ENCODE measurements around the gene COL4A6. TPM values are rescaled to one million over a fixed set of nuclear protein-coding genes. Genes with fewer than 3 reads are reported as not detected.

COL4A6 gene
- total and polyA plus RNA-seq, 2 of the 8 experiments (the other 6 are each of a cell fraction or from before 2014, with no cell fraction given) = 5.9 to 11.8 TPM

DNA sequence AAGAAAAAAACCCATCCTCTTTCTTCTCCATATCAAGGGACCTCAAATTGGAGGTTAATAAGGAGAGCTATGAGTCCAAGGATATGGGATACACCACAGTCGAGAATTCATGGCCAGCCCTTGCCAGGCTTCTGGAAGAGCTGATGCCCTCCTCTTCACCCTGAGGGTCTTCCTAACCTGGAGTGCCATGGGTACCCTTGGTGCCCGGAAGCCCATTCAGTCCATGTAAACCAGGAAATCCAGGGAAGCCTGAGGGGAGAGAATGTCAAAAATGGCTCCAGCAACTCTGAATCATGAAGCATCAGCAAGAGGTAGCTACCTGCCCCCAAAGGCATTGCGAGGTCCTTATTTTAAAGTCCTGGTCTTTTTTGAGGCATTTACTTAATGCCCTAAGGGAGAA, 268.5 kb downstream of the COL4A6 start:
- no peaks in the 10 kb centered on the region; a peak in 1 of 7 replicates for H3K4me1 ChIP-seq (replicated peaks in 1 of 4; ENCODE audit: control insufficient read depth in 3 of 4, insufficient read depth in 4 of 4, low read length in 3 of 4)
- no peak overlapping the region for H2AFZ ChIP-seq (ENCODE audit: low read length)
- no peak for DNase-seq (ENCODE audit: low read depth in 1 of 2, low spot score in 2 of 2)
- no peak overlapping the region for H4K5ac ChIP-seq (ENCODE audit: insufficient read length, low read depth, low read length)
- H3K9me3 ChIP-seq (ENCODE audit: insufficient read depth in 2 of 2, low read depth in 1 of 2, low read length in 1 of 2) = no peaks in the 10 kb centered on the region
- 100% methylated on average over 3 of the region's 3 CpGs; no CpG with 5 or more reads in 1 of the 2 experiments for WGBS, 2 experiments (ENCODE audit: extremely low coverage in 1 of 2, insufficient coverage in 1 of 2, insufficient read length in 1 of 2, insufficient replicate concordance in 2 of 2, low coverage in 1 of 2, low lambda C conversion rate in 2 of 2, missing lambda C conversion rate in 1 of 2)
- H3K4me3 ChIP-seq (ENCODE audit: extremely low read depth in 1 of 4, insufficient read depth in 2 of 4, low read depth in 3 of 4, low read length in 4 of 4) = no peak overlapping the region
- H2BK120ac ChIP-seq (replicated peaks; ENCODE audit: low read depth, low read length) = no peak overlapping the region
- no peak overlapping the region for H2BK15ac ChIP-seq (ENCODE audit: low read length)
- no peak overlapping the region for H4K8ac ChIP-seq (ENCODE audit: extremely low read depth, insufficient read depth, low read length)
- no peak overlapping the region for H3K27ac ChIP-seq (ENCODE audit: low read depth, low read length)
- H3K4me2 ChIP-seq (ENCODE audit: insufficient read depth in 1 of 2, low read depth in 2 of 2, low read length in 2 of 2) = no peak overlapping the region
- H3K18ac ChIP-seq (ENCODE audit: extremely low read depth, low read length) = no peak overlapping the region
- no peaks in the 10 kb centered on the region for H3K79me2 ChIP-seq (ENCODE audit: control insufficient read depth in 1 of 2, insufficient read depth in 2 of 2, low read length in 2 of 2)
- H3K23me2 ChIP-seq (ENCODE audit: low read depth, low read length) = no peaks in the 10 kb centered on the region
- H3K56ac ChIP-seq (replicated peaks; ENCODE audit: insufficient read length, low read depth, low read length) = no peak overlapping the region
- no peaks in the 10 kb centered on the region; a peak in 2 of 8 replicates for H3K36me3 ChIP-seq (ENCODE audit: control insufficient read depth in 2 of 4, insufficient read depth in 4 of 4, low read length in 3 of 4)
- no peaks in the 10 kb centered on the region for H3K79me1 ChIP-seq (ENCODE audit: low read depth, low read length)
- H4K20me1 ChIP-seq (replicated peaks in 1 of 2; ENCODE audit: control insufficient read depth in 1 of 2, insufficient read depth in 2 of 2, low read length in 2 of 2) = no peaks in the 10 kb centered on the region
- no peak overlapping the region for H3K9ac ChIP-seq (replicated peaks in 1 of 4; ENCODE audit: extremely low read depth in 1 of 4, low read depth in 3 of 4, low read length in 3 of 4)
- H2BK5ac ChIP-seq (ENCODE audit: low read depth, low read length) = no peak overlapping the region
- CTCF ChIA-PET (ENCODE audit: partially characterized antibody) = interaction anchor here (1.2 to 1.5 kb wide), 2 partner anchors 14 to 134 kb away, joined by 3 read pairs; no protein-coding TSS in a partner anchor
- no peak overlapping the region for H3K23ac ChIP-seq (ENCODE audit: insufficient read length)
- H2AK5ac ChIP-seq (ENCODE audit: low read depth, low read length) = no peak overlapping the region
- TF ChIP-seq CBX8 (IDR thresholded peaks at IDR 0.05; ENCODE audit: borderline replicate concordance, low read depth, low read length) = no peak
- no peak for TF ChIP-seq CREB1 (IDR thresholded peaks at IDR 0.05)
- TF ChIP-seq KDM5A (IDR thresholded peaks at IDR 0.05; ENCODE audit: low read length) = no peak
- no peak for TF ChIP-seq SP1 (IDR thresholded peaks at IDR 0.05; ENCODE audit: low read depth, low read length)
- no peak for TF ChIP-seq TCF12 (IDR thresholded peaks at IDR 0.05; ENCODE audit: low read depth, low read length)
- H2BK20ac ChIP-seq (ENCODE audit: low read length) = no peak overlapping the region
- POLR2A ChIA-PET (ENCODE audit: partially characterized antibody) = no interaction called here
- no peak overlapping the region for H3K14ac ChIP-seq (ENCODE audit: insufficient read length)
- no peak overlapping the region for H4K91ac ChIP-seq (replicated peaks; ENCODE audit: insufficient read length, low read length)
- H3K27me3 ChIP-seq (replicated peaks in 1 of 4; ENCODE audit: control insufficient read depth in 3 of 4, extremely low read depth in 1 of 4, insufficient read depth in 3 of 4, low read length in 3 of 4) = no peaks in the 10 kb centered on the region
- no peak for FAIRE-seq
- H2BK12ac ChIP-seq (ENCODE audit: low read depth, low read length) = no peak overlapping the region
- H3K4ac ChIP-seq (replicated peaks; ENCODE audit: insufficient read length, low read depth, low read length) = no peak overlapping the region

Measured in H1 (cell line).